IMR-90 (cell line): ENCODE results near the gene SLC6A3. TPM values are rescaled to one million over a fixed set of nuclear protein-coding genes. Genes with fewer than 3 reads are reported as not detected.

Experiments used
- ATAC-seq: fragments of 200-7000 bp; cut with Tn5 transposase; 2 replicates; pipeline ENCODE4 v1.9.1; 2020; ENCODE audit warnings: low read depth, mild to moderate bottlenecking, moderate library complexity
- BruUV-seq: library from RNA; stranded (reverse); fragments of 400-500 nt; replicated peaks from 2 replicates; lab custom pipeline; 2021; lab: Mats Ljungman, UMichigan
- CTCF ChIA-PET: fragments of 300-600 bp; formaldehyde crosslinking; extraction: SDS; loops from one replicate; lab custom pipeline; 2021; ENCODE audit warnings: antibody characterized with exemption; lab: Yijun Ruan, JAX
- POLR2A ChIA-PET: fragments of 300-600 bp; sonication (Branson Sonifier 250); formaldehyde crosslinking; loops from one replicate; lab custom pipeline; 2022; ENCODE audit warnings: antibody characterized with exemption; ENCODE audit not compliant: unreplicated experiment; lab: Charles Lee
- DNase-seq: peaks from one replicate; pipeline ENCODE4 v3.0.0; 2013
- H2AFZ ChIP-seq: replicated peaks from 2 replicates; pipeline ENCODE3; 2013; ENCODE audit warnings: low read length, mild to moderate bottlenecking; ENCODE audit not compliant: poor library complexity
- H2AK5ac ChIP-seq: 2 replicates; pipeline ENCODE4 v1.6.1; 2013; ENCODE audit warnings: low read depth, low read length, inconsistent platforms
- H2AK9ac ChIP-seq: replicated peaks from 2 replicates; pipeline ENCODE3; 2013; ENCODE audit warnings: mild to moderate bottlenecking, low read depth, low read length, moderate library complexity; ENCODE audit not compliant: poor library complexity
- H2BK120ac ChIP-seq: 2 replicates; pipeline ENCODE4 v1.6.1; 2013; ENCODE audit warnings: low read depth, low read length, inconsistent platforms
- H2BK15ac ChIP-seq: 3 replicates; pipeline ENCODE4 v1.6.1; 2013; ENCODE audit warnings: low read depth, low read length, inconsistent platforms
- H2BK20ac ChIP-seq: 2 replicates; pipeline ENCODE4 v1.6.1; 2013; ENCODE audit warnings: low read depth, mild to moderate bottlenecking, inconsistent platforms, low read length, moderate library complexity
- H2BK5ac ChIP-seq: 2 replicates; pipeline ENCODE4 v1.6.1; 2013; ENCODE audit warnings: mild to moderate bottlenecking, low read depth, low read length, inconsistent platforms; ENCODE audit not compliant: poor library complexity, severe bottlenecking
- H3K14ac ChIP-seq: replicated peaks from 2 replicates; pipeline ENCODE4 v1.6.1; 2013; ENCODE audit warnings: low read depth, low read length, inconsistent platforms
- H3K18ac ChIP-seq: 2 replicates; pipeline ENCODE4 v1.6.1; 2013; ENCODE audit warnings: low read depth, low read length, control low read depth
- H3K23ac ChIP-seq: 2 replicates; pipeline ENCODE4 v1.6.1; 2013; ENCODE audit warnings: low read depth, low read length, inconsistent platforms
- H3K27ac ChIP-seq: 2 replicates; pipeline ENCODE4 v1.5.1; 2013; ENCODE audit warnings: mild to moderate bottlenecking, control low read depth, low read length; ENCODE audit not compliant: insufficient read depth
- H3K27me3 ChIP-seq: 2 replicates; pipeline ENCODE4 v1.6.1; 2013; ENCODE audit warnings: low read length; ENCODE audit not compliant: control insufficient read depth, insufficient read depth
- H3K36me3 ChIP-seq: 2 replicates; pipeline ENCODE4 v1.6.1; 2013; ENCODE audit warnings: low read length, mixed read lengths; ENCODE audit not compliant: control insufficient read depth, insufficient read depth
- H3K4ac ChIP-seq: 2 replicates; pipeline ENCODE4 v1.6.1; 2013; ENCODE audit warnings: low read depth, low read length, inconsistent platforms
- H3K4me1 ChIP-seq: 2 replicates; pipeline ENCODE4 v1.6.1; 2013; ENCODE audit warnings: low read length, mixed read lengths; ENCODE audit not compliant: control insufficient read depth, insufficient read depth
- H3K4me2 ChIP-seq: 2 replicates; pipeline ENCODE4 v1.6.1; 2013; ENCODE audit warnings: low read depth, mild to moderate bottlenecking, control low read depth, low read length, moderate library complexity
- H3K4me3 ChIP-seq: 2 replicates; pipeline ENCODE4 v1.5.1; 2013; ENCODE audit warnings: low read depth, mild to moderate bottlenecking, control low read depth, low read length, moderate library complexity; ENCODE audit not compliant: insufficient read depth
- H3K56ac ChIP-seq: 2 replicates; pipeline ENCODE4 v1.6.1; 2013; ENCODE audit warnings: low read length, inconsistent platforms; ENCODE audit not compliant: insufficient read depth; ENCODE audit errors: extremely low read depth
- H3K79me1 ChIP-seq, 2 experiments: 2 replicates each; pipeline ENCODE4 v1.6.1; 2013; ENCODE audit warnings: low read length in 2 of 2, inconsistent platforms in 1 of 2, low read depth in 1 of 2
- H3K9ac ChIP-seq: 2 replicates; pipeline ENCODE4 v1.6.1; 2013; ENCODE audit warnings: low read depth, low read length, control low read depth
- H3K9me1 ChIP-seq: 2 replicates; pipeline ENCODE4 v1.6.1; 2013; ENCODE audit warnings: low read length, inconsistent platforms; ENCODE audit not compliant: insufficient read depth
- H3K9me3 ChIP-seq: 2 replicates; pipeline ENCODE4 v1.6.1; 2013; ENCODE audit warnings: low read length; ENCODE audit not compliant: control insufficient read depth, insufficient read depth
- H4K20me1 ChIP-seq: 2 replicates; pipeline ENCODE4 v1.6.1; 2013; ENCODE audit warnings: low read length, inconsistent platforms; ENCODE audit not compliant: insufficient read depth
- H4K5ac ChIP-seq: 2 replicates; pipeline ENCODE4 v1.6.1; 2013; ENCODE audit warnings: mild to moderate bottlenecking, low read depth, low read length, control low read depth
- H4K8ac ChIP-seq, 2 experiments: 2 replicates each; pipeline ENCODE4 v1.6.1; 2013; ENCODE audit warnings: low read depth in 2 of 2, low read length in 2 of 2, control low read depth in 1 of 2, inconsistent platforms in 1 of 2
- H4K91ac ChIP-seq: 2 replicates; pipeline ENCODE4 v1.6.1; 2013; ENCODE audit warnings: low read depth, low read length, inconsistent platforms; ENCODE audit not compliant: insufficient read depth
- BHLHE40 ChIP-seq: fragments of 150-350 bp; IDR thresholded peaks from 2 replicates; pipeline ENCODE4 v1.6.1; 2016; ENCODE audit warnings: mild to moderate bottlenecking, low read depth, low read length
- CEBPB ChIP-seq: IDR thresholded peaks from 2 replicates; pipeline ENCODE4 v1.6.1; 2012; ENCODE audit warnings: low read depth, low read length, improper control_type of control experiment
- CTCF ChIP-seq: conservative IDR thresholded peaks from 2 replicates; pipeline ENCODE4 v1.5.1; 2012; ENCODE audit warnings: mild to moderate bottlenecking, low read depth, low read length, improper control_type of control experiment
- ELK1 ChIP-seq: fragments of 150-350 bp; IDR thresholded peaks from 2 replicates; pipeline ENCODE4 v1.6.1; 2016; ENCODE audit warnings: low read depth, mild to moderate bottlenecking, low read length, moderate library complexity, borderline replicate concordance
- FOS ChIP-seq: fragments of 150-350 bp; IDR thresholded peaks from 2 replicates; pipeline ENCODE4 v1.6.1; 2016; ENCODE audit warnings: low read depth, low read length
- MAFK ChIP-seq: IDR thresholded peaks from 2 replicates; pipeline ENCODE4 v1.6.1; 2012; ENCODE audit warnings: low read depth, low read length, improper control_type of control experiment
- MXI1 ChIP-seq: IDR thresholded peaks from 2 replicates; pipeline ENCODE4 v1.6.1; 2012; ENCODE audit warnings: low read depth, mild to moderate bottlenecking, low read length, moderate library complexity, borderline replicate concordance
- NFE2L2 ChIP-seq: fragments of 150-350 bp; IDR thresholded peaks from 2 replicates; pipeline ENCODE4 v1.6.1; 2016; ENCODE audit warnings: low read depth, mild to moderate bottlenecking, low read length
- POLR2A ChIP-seq: IDR thresholded peaks from 2 replicates; pipeline ENCODE4 v1.6.1; 2012; ENCODE audit warnings: mild to moderate bottlenecking, low read depth, low read length
- RAD21 ChIP-seq: IDR thresholded peaks from 2 replicates; pipeline ENCODE4 v1.6.1; 2012; ENCODE audit warnings: low read length, improper control_type of control experiment
- RCOR1 ChIP-seq: IDR thresholded peaks from 2 replicates; pipeline ENCODE4 v1.6.1; 2012; ENCODE audit warnings: mild to moderate bottlenecking, low read length, improper control_type of control experiment; ENCODE audit not compliant: insufficient replicate concordance
- RFX5 ChIP-seq: IDR thresholded peaks from 2 replicates; pipeline ENCODE4 v1.8.0; 2012; ENCODE audit warnings: low read depth, mild to moderate bottlenecking, low read length, moderate library complexity
- SMC3 ChIP-seq: fragments of 150-350 bp; IDR thresholded peaks from 2 replicates; pipeline ENCODE4 v1.6.1; 2016; ENCODE audit warnings: low read depth, mild to moderate bottlenecking, antibody characterized with exemption, low read length, moderate library complexity
- WGBS, 2 experiments: methylation state at CpG; one replicate each; pipeline versions ENCODE4 v1.1.5 to v1.1.7; 2013; ENCODE audit warnings: missing lambda C conversion rate in 2 of 2; ENCODE audit not compliant: insufficient read length in 1 of 2; ENCODE audit errors: extremely low coverage in 2 of 2; 5-methylcytosine and 5-hydroxymethylcytosine counted together
- dilution Hi-C: fragments of 300-500 bp; cut with HindIII; formaldehyde crosslinking; loops from one replicate; pipeline ENCODE4 v1.14.3; 2018; ENCODE audit warnings: low sequenced_read_pairs; ENCODE audit not compliant: unreplicated experiment
- in situ Hi-C: fragments of 300-500 bp; cut with MboI; formaldehyde crosslinking; loops from 3 replicates; pipeline ENCODE4 v1.14.3; 2019; ENCODE audit warnings: low sequenced_read_pairs, inconsistent platforms, mixed read lengths
- intact Hi-C: fragments of 100-400 bp; cut with micrococcal nuclease; formaldehyde crosslinking; loops from 2 replicates; pipeline ENCODE4 v1.10.0; 2022
- polyA plus RNA-seq, 3 experiments: library from polyadenylated mRNA; depleted of rRNA; stranded (reverse); fragments of >200 nt; gene quantifications; 2 replicates each; pipeline ENCODE4 v1.2.3, GENCODE V29; 2012; ENCODE audit warnings: low replicate concordance in 1 of 3
- total RNA-seq: library from RNA; depleted of rRNA; stranded (reverse); fragments of >200 nt; gene quantifications from 2 replicates; pipeline ENCODE4 v1.2.3, GENCODE V29; 2012
- TF ChIP-seq, protein P1 (sequence below): fragments of 150-350 bp; IDR thresholded peaks from 2 replicates; pipeline ENCODE4 v1.6.1; 2017; ENCODE audit warnings: mild to moderate bottlenecking, antibody characterized with exemption, low read length, low read depth

Gene SLC6A3
- total and polyA plus RNA-seq, 2 of the 4 experiments (the other 2 are of a cell fraction): not detected

GRCh38 chr5:1461396-1461795 lies 16.2 kb upstream of the SLC6A3 start:
- no peaks in the 10 kb centered on the region for H3K27me3 ChIP-seq
- peaks cover 15% of the 10 kb centered on the region for H4K20me1 ChIP-seq
- dilution Hi-C loops: no loop called here
- H4K91ac ChIP-seq: no peak overlapping the region
- no peak overlapping the region for H3K4ac ChIP-seq
- TF ChIP-seq, protein P1, sequence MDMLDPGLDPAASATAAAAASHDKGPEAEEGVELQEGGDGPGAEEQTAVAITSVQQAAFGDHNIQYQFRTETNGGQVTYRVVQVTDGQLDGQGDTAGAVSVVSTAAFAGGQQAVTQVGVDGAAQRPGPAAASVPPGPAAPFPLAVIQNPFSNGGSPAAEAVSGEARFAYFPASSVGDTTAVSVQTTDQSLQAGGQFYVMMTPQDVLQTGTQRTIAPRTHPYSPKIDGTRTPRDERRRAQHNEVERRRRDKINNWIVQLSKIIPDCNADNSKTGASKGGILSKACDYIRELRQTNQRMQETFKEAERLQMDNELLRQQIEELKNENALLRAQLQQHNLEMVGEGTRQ: no peak
- TF ChIP-seq BHLHE40: no peak
- TF ChIP-seq RAD21: no peak
- no peak for TF ChIP-seq CEBPB
- no peak for TF ChIP-seq CTCF
- no peak for TF ChIP-seq POLR2A
- TF ChIP-seq RCOR1: no peak
- TF ChIP-seq MXI1: no peak
- TF ChIP-seq SMC3: no peak
- TF ChIP-seq MAFK: no peak
- TF ChIP-seq RFX5: no peak
- no peak for TF ChIP-seq ELK1
- no peak for TF ChIP-seq NFE2L2
- no peak for TF ChIP-seq FOS
- H2AK9ac ChIP-seq: no peak overlapping the region
- ATAC-seq (no peak), DNase-seq (no peak)
- H3K4me2 ChIP-seq: no peak overlapping the region
- no peak overlapping the region for H3K56ac ChIP-seq
- no peak overlapping the region for H3K27ac ChIP-seq
- ChIA-PET CTCF (no interaction called here), POLR2A (no interaction called here)
- H4K8ac ChIP-seq: no peak overlapping the region
- H2BK15ac ChIP-seq: no peak overlapping the region
- H2BK20ac ChIP-seq: no peak overlapping the region
- peaks cover 4 to 10% of the 10 kb centered on the region in 2 experiments; a peak in 1 of 4 replicates for H3K79me1 ChIP-seq
- H3K23ac ChIP-seq: no peak overlapping the region
- H3K4me3 ChIP-seq: no peak overlapping the region
- H4K5ac ChIP-seq: no peak overlapping the region
- H3K36me3 ChIP-seq: peaks cover 67% of the 10 kb centered on the region
- H3K4me1 ChIP-seq: no peaks in the 10 kb centered on the region
- no peak overlapping the region for H2BK5ac ChIP-seq
- WGBS, 2 experiments: 90% methylated on average over 2 of the region's 10 CpGs; no CpG with 5 or more reads in 1 of the 2 experiments
- H3K9ac ChIP-seq: no peak overlapping the region
- in situ Hi-C loops: no loop called here
- intact Hi-C loops: no loop called here
- H3K18ac ChIP-seq: no peak overlapping the region
- H2BK120ac ChIP-seq: no peak overlapping the region
- no TSS peak for BruUV-seq
- peaks cover 8% of the 10 kb centered on the region for H3K9me1 ChIP-seq
- no peak overlapping the region for H3K14ac ChIP-seq
- no peak overlapping the region for H2AK5ac ChIP-seq
- peaks cover 13% of the 10 kb centered on the region for H3K9me3 ChIP-seq
- H2AFZ ChIP-seq: no peak overlapping the region
